Measurements from ENCODE around the gene SLC4A4. TPM values are rescaled to one million over a fixed set of nuclear protein-coding genes. Genes with fewer than 3 reads are reported as not detected.

Gene SLC4A4
- 10 to 100 TPM; 48.3 to 89.2 TPM for total RNA-seq

GRCh38 chr4:71338846-71339593 is at the start of gene SLC4A4:
Gene SLC4A4, plus strand, starts transcription at chr4:71339020.
- H3K9me3 ChIP-seq = no peaks in the 10 kb centered on the region
- no peak within 1 kb of the TSS for H3K4me3 ChIP-seq
- intact Hi-C loops (cut with DNase I) = no loop called here
- no peak within 1 kb of the TSS for H3K27ac ChIP-seq
- no peaks in the 10 kb centered on the region for H3K36me3 ChIP-seq
- H3K4me1 ChIP-seq (replicated peaks) = no peaks in the 10 kb centered on the region
- 89% methylated on average over 8 of the region's 8 CpGs for WGBS
- H3K27me3 ChIP-seq (replicated peaks; ENCODE audit: insufficient read depth) = no peaks in the 10 kb centered on the region
- no peak for TF ChIP-seq POLR2A (IDR thresholded peaks at IDR 0.05)
- TF ChIP-seq CTCF (IDR thresholded peaks at IDR 0.05) = no peak
- DNase-seq (ENCODE audit: low spot score) = no peak

- TF ChIP-seq POLR2AphosphoS5 (IDR thresholded peaks at IDR 0.05) = no peak
- no peak for TF ChIP-seq CTCF (IDR thresholded peaks at IDR 0.05)
- TF ChIP-seq POLR2A (IDR thresholded peaks at IDR 0.05) = no peak
- Histone ChIP-seq H3K36me3 (no peaks in the 10 kb centered on the region), H3K27me3 (replicated peaks; ENCODE audit: insufficient read depth) (no peaks in the 10 kb centered on the region), H3K27ac (no peak overlapping the region), H3K9me3 (no peaks in the 10 kb centered on the region), H3K4me1 (replicated peaks) (no peaks in the 10 kb centered on the region), H3K4me3 (no peak overlapping the region)
- intact Hi-C loops (cut with DNase I) = no loop called here
- no peak for DNase-seq (ENCODE audit: low spot score)
- 99% methylated on average over 3 of the region's 3 CpGs for WGBS
These were observed 48.7 kb upstream of the SLC4A4 start for GRCh38 chr4:71290074-71290473.

- no peaks in the 10 kb centered on the region for H3K9me3 ChIP-seq
- 86% methylated on average over 1 of the region's 1 CpG for WGBS
- intact Hi-C loops (cut with DNase I) = no loop called here
- DNase-seq (ENCODE audit: low spot score) = no peak
- H3K36me3 ChIP-seq = no peaks in the 10 kb centered on the region
- no peak overlapping the region for H3K4me3 ChIP-seq
- no peaks in the 10 kb centered on the region for H3K27me3 ChIP-seq (replicated peaks; ENCODE audit: insufficient read depth)
- TF ChIP-seq POLR2AphosphoS5 (IDR thresholded peaks at IDR 0.05) (no peak), POLR2A (IDR thresholded peaks at IDR 0.05) (no peak)
- H3K4me1 ChIP-seq (replicated peaks) = no peaks in the 10 kb centered on the region
- no peak overlapping the region for H3K27ac ChIP-seq
These were observed 48.3 kb upstream of the SLC4A4 start for GRCh38 chr4:71290476-71290875.

- no peaks in the 10 kb centered on the region for H3K4me1 ChIP-seq (replicated peaks)
- intact Hi-C loops (cut with DNase I) = no loop called here
- no peak overlapping the region for H3K4me3 ChIP-seq
- DNase-seq (ENCODE audit: low spot score) = no peak
- H3K27me3 ChIP-seq (replicated peaks; ENCODE audit: insufficient read depth) = no peaks in the 10 kb centered on the region
- no peaks in the 10 kb centered on the region for H3K9me3 ChIP-seq
- no peak for TF ChIP-seq POLR2AphosphoS5 (IDR thresholded peaks at IDR 0.05)
- 90% methylated on average over 1 of the region's 1 CpG for WGBS
- H3K36me3 ChIP-seq = no peaks in the 10 kb centered on the region
- no peak overlapping the region for H3K27ac ChIP-seq
These were observed 46.6 kb upstream of the SLC4A4 start for GRCh38 chr4:71292228-71292627.

- Histone ChIP-seq H3K4me1 (replicated peaks) (no peaks in the 10 kb centered on the region), H3K27ac (no peak overlapping the region), H3K27me3 (replicated peaks; ENCODE audit: insufficient read depth) (no peaks in the 10 kb centered on the region), H3K36me3 (no peaks in the 10 kb centered on the region), H3K4me3 (no peak overlapping the region), H3K9me3 (no peaks in the 10 kb centered on the region)
- no peak for DNase-seq (ENCODE audit: low spot score)
- intact Hi-C loops (cut with DNase I) = no loop called here
- TF ChIP-seq POLR2AphosphoS5 (IDR thresholded peaks at IDR 0.05) (no peak), POLR2A (IDR thresholded peaks at IDR 0.05) (no peak), CTCF (IDR thresholded peaks at IDR 0.05) (no peak)
- 90% methylated on average over 5 of the region's 5 CpGs for WGBS
These were observed 45.1 kb upstream of the SLC4A4 start for GRCh38 chr4:71293705-71294104.

- H3K4me1 ChIP-seq (replicated peaks) = no peaks in the 10 kb centered on the region
- DNase-seq (ENCODE audit: low spot score) = no peak
- 78% methylated on average over 3 of the region's 3 CpGs for WGBS
- H3K27me3 ChIP-seq (replicated peaks; ENCODE audit: insufficient read depth) = no peaks in the 10 kb centered on the region
- no peak for TF ChIP-seq POLR2A (IDR thresholded peaks at IDR 0.05)
- TF ChIP-seq CTCF (IDR thresholded peaks at IDR 0.05) = no peak
- no peak for TF ChIP-seq POLR2AphosphoS5 (IDR thresholded peaks at IDR 0.05)
- H3K27ac ChIP-seq = no peak overlapping the region
- no peak overlapping the region for H3K4me3 ChIP-seq
- no peaks in the 10 kb centered on the region for H3K9me3 ChIP-seq
- intact Hi-C loops (cut with DNase I) = no loop called here
- H3K36me3 ChIP-seq = no peaks in the 10 kb centered on the region
These were observed 44.5 kb upstream of the SLC4A4 start for GRCh38 chr4:71294301-71294700.
